WERI-Rb-1 (cell line): ENCODE results near the gene NHSL1.
A peak's percentile ranks its signal among the peaks of the same experiment; 100 is the strongest.

Experiments used
- DNase-seq: peaks from one replicate; pipeline ENCODE4 v3.0.0-alpha.2; 2020
- H3K27ac ChIP-seq: fragments of 250-450 bp; sonication (Bioruptor Pico); 2 replicates; pipeline ENCODE4 v1.5.1; 2020; ENCODE audit warnings: mild to moderate bottlenecking, moderate library complexity
- H3K27me3 ChIP-seq: fragments of 250-450 bp; sonication (Bioruptor Pico); 2 replicates; pipeline ENCODE4 v1.5.1; 2021; ENCODE audit warnings: mild to moderate bottlenecking, low read depth, moderate library complexity; ENCODE audit not compliant: insufficient read depth, severe bottlenecking
- H3K36me3 ChIP-seq: fragments of 250-450 bp; sonication (Bioruptor Pico); 2 replicates; pipeline ENCODE4 v1.5.1; 2020; ENCODE audit warnings: mild to moderate bottlenecking, moderate library complexity
- H3K4me3 ChIP-seq: 2 replicates; pipeline ENCODE4 v1.5.1; 2011; ENCODE audit warnings: low read depth, mild to moderate bottlenecking, control low read depth, low read length
- H3K9me3 ChIP-seq: fragments of 250-450 bp; sonication (Bioruptor Pico); 2 replicates; pipeline ENCODE4 v1.5.1; 2021; ENCODE audit warnings: mild to moderate bottlenecking, moderate library complexity; ENCODE audit not compliant: severe bottlenecking
- TF ChIP-seq, protein P1 (sequence below): IDR thresholded peaks from 2 replicates; pipeline ENCODE4 v1.5.1; 2011; ENCODE audit warnings: low read depth, mild to moderate bottlenecking, control low read depth, inconsistent platforms, low read length

NHSL1 gene

DNA sequence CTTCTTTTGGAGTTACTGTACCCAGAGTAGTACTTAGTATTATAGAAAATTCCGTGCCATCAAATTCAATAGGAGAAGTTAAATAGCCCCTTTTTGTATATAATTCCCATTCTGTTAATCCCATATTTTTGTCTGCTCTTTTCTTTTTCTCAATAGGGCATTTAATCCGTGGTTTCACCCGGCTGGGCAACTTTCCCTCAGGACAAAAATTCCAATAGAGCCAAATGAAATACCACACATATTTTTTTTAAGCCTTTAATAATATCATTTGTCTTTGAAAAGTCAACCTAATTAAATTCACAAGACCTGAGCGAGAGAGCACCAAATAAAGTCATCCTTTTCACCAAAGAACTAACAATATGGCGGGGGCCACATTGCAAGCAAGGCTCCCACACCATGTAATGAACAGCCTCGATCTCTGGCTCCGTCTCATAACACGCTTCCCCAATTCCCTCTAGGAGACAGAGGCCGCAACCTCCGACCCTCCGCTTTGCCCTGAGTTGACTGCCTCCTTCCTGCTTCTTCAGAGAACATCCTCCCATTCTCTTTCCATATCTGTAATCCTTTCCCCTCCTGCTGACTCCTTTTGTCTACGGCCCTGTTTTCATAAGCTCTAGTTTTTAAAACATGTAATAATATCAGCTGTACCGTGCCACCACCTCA is 13.6 kb downstream of the NHSL1 start:
- H3K36me3 ChIP-seq, result peaks cover 32% of the 10 kb centered on the region
- TF ChIP-seq, protein P1, sequence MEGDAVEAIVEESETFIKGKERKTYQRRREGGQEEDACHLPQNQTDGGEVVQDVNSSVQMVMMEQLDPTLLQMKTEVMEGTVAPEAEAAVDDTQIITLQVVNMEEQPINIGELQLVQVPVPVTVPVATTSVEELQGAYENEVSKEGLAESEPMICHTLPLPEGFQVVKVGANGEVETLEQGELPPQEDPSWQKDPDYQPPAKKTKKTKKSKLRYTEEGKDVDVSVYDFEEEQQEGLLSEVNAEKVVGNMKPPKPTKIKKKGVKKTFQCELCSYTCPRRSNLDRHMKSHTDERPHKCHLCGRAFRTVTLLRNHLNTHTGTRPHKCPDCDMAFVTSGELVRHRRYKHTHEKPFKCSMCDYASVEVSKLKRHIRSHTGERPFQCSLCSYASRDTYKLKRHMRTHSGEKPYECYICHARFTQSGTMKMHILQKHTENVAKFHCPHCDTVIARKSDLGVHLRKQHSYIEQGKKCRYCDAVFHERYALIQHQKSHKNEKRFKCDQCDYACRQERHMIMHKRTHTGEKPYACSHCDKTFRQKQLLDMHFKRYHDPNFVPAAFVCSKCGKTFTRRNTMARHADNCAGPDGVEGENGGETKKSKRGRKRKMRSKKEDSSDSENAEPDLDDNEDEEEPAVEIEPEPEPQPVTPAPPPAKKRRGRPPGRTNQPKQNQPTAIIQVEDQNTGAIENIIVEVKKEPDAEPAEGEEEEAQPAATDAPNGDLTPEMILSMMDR, result no peak
- no peak overlapping the region for H3K4me3 ChIP-seq
- H3K27ac ChIP-seq, result peak overlapping the region; percentile 16; the same call in 1 of the 2 replicates
- DNase-seq, result no peak
- H3K9me3 ChIP-seq, result no peaks in the 10 kb centered on the region
- H3K27me3 ChIP-seq, result no peaks in the 10 kb centered on the region

DNA sequence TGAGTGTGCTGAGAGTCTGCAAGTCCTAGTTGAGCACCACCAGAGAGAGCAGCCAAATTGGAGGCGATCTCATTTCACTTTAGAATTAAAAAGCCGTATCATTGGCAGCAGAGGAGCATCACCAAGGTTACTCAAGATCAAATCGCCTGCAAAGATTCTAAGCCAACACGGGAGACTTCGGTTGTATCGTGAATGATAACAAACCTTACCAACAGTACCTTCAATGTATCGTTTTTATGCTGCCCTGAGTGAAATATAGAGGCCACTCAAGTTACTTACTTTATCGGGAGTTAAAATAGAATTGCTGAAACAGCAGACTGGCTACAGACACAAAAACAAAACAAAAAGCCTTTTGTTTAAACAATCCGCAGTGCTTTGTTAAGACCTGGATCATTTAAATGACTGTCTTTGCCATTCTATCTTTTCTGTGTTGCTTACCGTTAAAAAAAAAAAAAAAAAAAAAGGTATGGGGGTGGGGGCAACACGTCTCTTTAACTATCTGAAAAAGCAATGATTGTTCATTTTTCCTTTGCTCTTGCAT is 14.2 kb downstream of the NHSL1 start:
- no peaks in the 10 kb centered on the region for H3K9me3 ChIP-seq
- DNase-seq, result peak; percentile 50
- TF ChIP-seq, protein P1, result no peak
- H3K27ac ChIP-seq, result peak overlapping the region; percentile 16; the same call in 1 of the 2 replicates
- H3K4me3 ChIP-seq, result 0 out of 2 replicates have a peak overlapping the region, but pooled peaks have one; percentile 18
- no peaks in the 10 kb centered on the region for H3K27me3 ChIP-seq
- H3K36me3 ChIP-seq, result peaks cover 31% of the 10 kb centered on the region

DNA sequence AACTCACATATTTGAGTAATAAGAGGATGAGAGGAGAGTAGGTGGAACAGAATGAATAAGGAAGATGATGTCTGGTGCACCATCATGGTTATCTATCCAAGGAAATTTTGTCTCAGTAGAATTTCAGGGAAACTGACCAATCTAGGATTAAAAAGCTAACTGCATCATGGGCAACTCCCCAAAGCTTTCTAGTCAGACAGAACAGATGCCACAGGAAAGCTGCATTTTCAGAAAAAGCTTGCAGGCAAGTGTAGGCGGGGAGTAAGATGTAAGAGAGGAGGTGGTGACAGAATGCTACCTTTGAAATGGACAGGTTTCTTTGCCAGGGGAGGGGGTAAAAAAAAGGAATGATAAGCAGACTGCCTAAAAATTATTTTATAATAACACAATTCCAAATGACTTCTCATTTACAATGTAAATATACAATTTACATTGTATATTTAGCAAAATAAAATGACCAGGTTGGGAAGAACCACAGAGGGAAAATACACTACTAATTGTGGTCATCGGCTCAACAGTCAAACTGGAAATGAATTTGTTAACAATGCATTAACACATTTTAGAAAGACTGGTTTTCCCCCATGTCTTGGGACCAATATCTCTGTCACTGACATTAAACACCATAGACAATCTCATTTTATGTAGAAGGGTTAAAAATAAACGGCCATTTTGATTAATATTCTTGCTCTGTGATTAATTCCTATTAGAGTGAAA is 15.1 kb downstream of the NHSL1 start:
- Histone ChIP-seq H3K36me3 (peaks cover 36% of the 10 kb centered on the region), H3K4me3 (no peak overlapping the region)
- no peak for DNase-seq

DNA sequence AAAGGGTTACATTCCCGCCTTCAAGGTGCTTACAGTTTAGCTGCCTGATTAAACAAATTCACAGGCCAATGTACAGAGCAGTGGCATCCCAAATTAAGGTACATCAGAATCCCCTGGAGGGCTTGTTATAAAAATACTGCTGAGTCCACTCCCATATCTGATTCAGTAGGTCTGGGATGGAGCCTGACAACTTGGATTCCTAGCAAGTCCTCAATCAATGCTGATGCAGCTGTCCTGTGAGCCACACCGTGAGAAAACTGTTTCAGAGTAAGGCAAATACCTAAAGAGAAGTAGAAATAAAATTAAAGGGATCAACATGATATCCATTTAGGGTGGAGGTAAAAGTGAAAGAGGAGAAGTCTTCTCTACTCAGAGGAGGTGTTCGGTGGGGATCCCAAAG is 16.5 kb downstream of the NHSL1 start:
- no peak for DNase-seq
- TF ChIP-seq, protein P1, result no peak
- Histone ChIP-seq H3K27me3 (no peaks in the 10 kb centered on the region), H3K27ac (no peak overlapping the region), H3K9me3 (no peaks in the 10 kb centered on the region), H3K4me3 (no peak overlapping the region), H3K36me3 (peaks cover 29% of the 10 kb centered on the region)

More for the DNA sequence above, 15.1 kb downstream of the NHSL1 start:
- TF ChIP-seq, protein P1, result no peak
- Histone ChIP-seq H3K27me3 (no peaks in the 10 kb centered on the region), H3K27ac (no peak overlapping the region), H3K9me3 (no peaks in the 10 kb centered on the region)

DNA sequence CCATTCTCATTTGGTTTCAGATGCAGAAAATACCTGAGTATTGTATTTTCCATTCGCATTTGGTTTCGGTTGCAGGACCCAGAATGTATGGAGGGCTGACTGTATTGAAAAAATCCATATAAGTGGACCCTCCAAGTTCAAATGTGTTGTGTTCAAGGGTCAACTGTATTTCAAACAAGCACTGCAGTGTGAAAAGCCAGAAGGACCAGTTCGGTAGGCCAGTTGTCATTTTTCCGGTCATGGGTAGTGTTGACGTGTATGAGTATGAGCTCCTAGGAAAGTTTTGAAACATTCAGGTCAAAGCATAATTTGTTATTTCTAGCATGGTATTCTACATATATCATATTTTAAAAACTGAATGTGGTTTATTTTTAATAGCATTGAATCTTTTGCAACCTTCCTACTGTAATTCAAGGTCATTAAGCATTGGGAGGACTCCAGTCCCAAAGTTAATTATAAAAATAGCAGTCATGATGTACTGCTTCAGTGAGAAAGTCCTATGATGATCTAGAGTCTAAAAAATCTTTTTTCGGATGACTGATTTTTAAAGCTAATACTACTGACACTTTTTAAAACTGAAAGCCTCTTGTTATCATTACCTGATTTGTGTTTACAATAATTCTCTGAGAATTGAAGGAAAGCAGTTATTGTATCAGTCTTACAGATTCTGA is 18.9 kb downstream of the NHSL1 start:
- no peak for DNase-seq
- TF ChIP-seq, protein P1, result no peak
- Histone ChIP-seq H3K9me3 (no peaks in the 10 kb centered on the region), H3K27me3 (no peaks in the 10 kb centered on the region), H3K36me3 (peaks cover 25% of the 10 kb centered on the region), H3K27ac (no peak overlapping the region), H3K4me3 (no peak overlapping the region)
